H1 (cell line): ENCODE results near the gene RNF212. TPM values are rescaled to one million over a fixed set of nuclear protein-coding genes. Genes with fewer than 3 reads are reported as not detected.

Experiments
- CHD7 ChIP-seq: fragments of 300-600 bp; sonication (generic); IDR thresholded peaks from 2 replicates; pipeline ENCODE4 v1.7.1; 2012; ENCODE audit warnings: low read length, moderate library complexity, mild to moderate bottlenecking, inconsistent platforms; ENCODE audit not compliant: insufficient replicate concordance
- POU5F1 ChIP-seq: IDR thresholded peaks from 2 replicates; pipeline ENCODE4 v1.6.1; 2011; ENCODE audit warnings: low read depth, mild to moderate bottlenecking, low read length, moderate library complexity
- polyA plus RNA-seq, 7 experiments: library from polyadenylated mRNA; depleted of rRNA in 3 of 7; stranded (reverse) in 5 of 7; unstranded in 2 of 7; fragments of >200 nt in 5 of 7; fragments of 200-250 nt in 2 of 7; gene quantifications; 1 replicate in 5 of 7; 2 replicates in 1 of 7; 4 replicates in 1 of 7; pipeline versions ENCODE4 v1.2.1 to v1.2.3, GENCODE V29; 2011 to 2013; ENCODE audit warnings: missing spikeins in 2 of 7, mixed read lengths in 2 of 7
- total RNA-seq: library from RNA; stranded (reverse); fragmentation: NEBNext Ultra II Directional; extraction: Animal tissue kit (Norgen Biotek cat#: 25700); gene quantifications from 2 replicates; pipeline ENCODE4 v1.2.1, GENCODE V29; 2021
- TF ChIP-seq, protein P1 (sequence below): IDR thresholded peaks from 2 replicates; pipeline ENCODE4 v1.6.1; 2012; ENCODE audit warnings: low read length, inconsistent platforms

Gene RNF212
- total and polyA plus RNA-seq, 2 of the 8 experiments (the other 6 are each of a cell fraction or from before 2014, with no cell fraction given): 3.4 to 5.4 TPM

DNA sequence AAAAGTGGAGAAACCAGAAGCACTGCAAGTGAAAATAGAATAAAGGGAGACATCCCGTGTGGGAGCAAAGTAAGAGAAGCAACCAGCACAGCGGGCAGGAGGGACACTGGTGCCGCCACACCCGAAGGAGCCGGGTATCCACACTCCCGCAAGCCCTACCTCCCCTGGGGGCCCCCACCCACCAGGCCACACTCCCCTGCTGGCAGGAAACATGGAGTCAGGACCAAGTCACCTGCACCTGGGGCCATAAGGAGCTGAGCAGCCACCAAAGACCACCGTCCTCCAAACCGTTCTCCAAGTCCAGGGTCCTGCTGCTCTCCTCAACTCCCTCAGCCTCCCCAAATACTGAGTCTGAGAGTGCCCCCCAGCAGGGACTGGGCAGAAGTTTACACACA lies 71.4 kb downstream of the RNF212 start (continued):
- no peak for TF ChIP-seq CHD7
- TF ChIP-seq, protein P1, sequence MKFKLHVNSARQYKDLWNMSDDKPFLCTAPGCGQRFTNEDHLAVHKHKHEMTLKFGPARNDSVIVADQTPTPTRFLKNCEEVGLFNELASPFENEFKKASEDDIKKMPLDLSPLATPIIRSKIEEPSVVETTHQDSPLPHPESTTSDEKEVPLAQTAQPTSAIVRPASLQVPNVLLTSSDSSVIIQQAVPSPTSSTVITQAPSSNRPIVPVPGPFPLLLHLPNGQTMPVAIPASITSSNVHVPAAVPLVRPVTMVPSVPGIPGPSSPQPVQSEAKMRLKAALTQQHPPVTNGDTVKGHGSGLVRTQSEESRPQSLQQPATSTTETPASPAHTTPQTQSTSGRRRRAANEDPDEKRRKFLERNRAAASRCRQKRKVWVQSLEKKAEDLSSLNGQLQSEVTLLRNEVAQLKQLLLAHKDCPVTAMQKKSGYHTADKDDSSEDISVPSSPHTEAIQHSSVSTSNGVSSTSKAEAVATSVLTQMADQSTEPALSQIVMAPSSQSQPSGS: no peak
- TF ChIP-seq POU5F1: no peak
